Measurements from ENCODE around the gene PLN. TPM values are rescaled to one million over a fixed set of nuclear protein-coding genes. Genes with fewer than 3 reads are reported as not detected.

PLN gene
- polyA plus RNA-seq, 1 donor: 4.4 TPM

GRCh38 chr6:118537574-118537973 lies 10.5 kb upstream of the PLN start:
- peak; percentile 17 for DNase-seq

- no peak for DNase-seq
Observed at GRCh38 chr6:118542184-118542952, 5.7 kb upstream of the PLN start.

- no peak for DNase-seq
Observed at GRCh38 chr6:118544105-118544504, 4.0 kb upstream of the PLN start.

- DNase-seq: no peak
Observed at GRCh38 chr6:118546164-118546879, 1.8 kb upstream of the PLN start.

- DNase-seq: no peak
Observed at GRCh38 chr6:118546880-118547218, 1.2 kb upstream of the PLN start.

GRCh38 chr6:118548613-118549012 lies 517 bp downstream of the PLN start:
- DNase-seq: no peak

- peak; percentile 29 for DNase-seq
Observed at GRCh38 chr6:118551063-118552053, 3.3 kb downstream of the PLN start.

- DNase-seq: no peak
Observed at GRCh38 chr6:118553132-118553531, 5.0 kb downstream of the PLN start.

GRCh38 chr6:118554698-118555097 lies 6.6 kb downstream of the PLN start:
- DNase-seq: no peak

GRCh38 chr6:118558464-118559217 lies 10.5 kb downstream of the PLN start:
- no peak for DNase-seq

- DNase-seq: no peak
Observed at GRCh38 chr6:118559659-118560058, 11.6 kb downstream of the PLN start.

GRCh38 chr6:118562248-118562647 lies 14.2 kb downstream of the PLN start:
- no peak for DNase-seq

- no peak for DNase-seq
Observed at GRCh38 chr6:118562959-118563358, 14.9 kb downstream of the PLN start.

- no peak for DNase-seq
Observed at GRCh38 chr6:118565311-118565960, 17.3 kb downstream of the PLN start.

GRCh38 chr6:118567974-118568373 lies 19.9 kb downstream of the PLN start:
- DNase-seq: no peak

GRCh38 chr6:118569498-118569897 lies 21.4 kb downstream of the PLN start:
- no peak for DNase-seq

GRCh38 chr6:118571121-118571520 lies 23.0 kb downstream of the PLN start:
- no peak for DNase-seq

- DNase-seq: no peak
Observed at GRCh38 chr6:118574051-118574865, 26.2 kb downstream of the PLN start.

GRCh38 chr6:118577972-118578371 lies 29.9 kb downstream of the PLN start:
- no peak for DNase-seq

- no peak for DNase-seq
Observed at GRCh38 chr6:118578617-118579016, 30.5 kb downstream of the PLN start.

- no peak for DNase-seq
Observed at GRCh38 chr6:118579786-118580185, 31.7 kb downstream of the PLN start.
